RWPE2 (cell line): ENCODE measurements around the gene CYLC2.
A peak's percentile ranks its signal among the peaks of the same experiment; 100 is the strongest.

Experiments
- ATAC-seq: fragments of 200-7000 bp; cut with Tn5 transposase; 3 replicates; pipeline ENCODE4 v1.9.1; 2021; ENCODE audit warnings: low read depth
- DNase-seq: peaks from one replicate; pipeline ENCODE4 v3.0.0-alpha.2; 2020; ENCODE audit warnings: low spot score
- H3K27ac ChIP-seq: fragments of 450-650 bp; 2 replicates; pipeline ENCODE4 v1.5.1; 2017; ENCODE audit warnings: mild to moderate bottlenecking; ENCODE audit not compliant: poor library complexity, severe bottlenecking
- H3K27me3 ChIP-seq: fragments of 250-450 bp; sonication (Bioruptor Pico); 2 replicates; pipeline ENCODE4 v1.5.1; 2021; ENCODE audit warnings: mild to moderate bottlenecking, moderate library complexity; ENCODE audit not compliant: insufficient read depth, poor library complexity, severe bottlenecking
- H3K36me3 ChIP-seq: fragments of 250-450 bp; sonication (Bioruptor Pico); 2 replicates; pipeline ENCODE4 v1.5.1; 2020; ENCODE audit warnings: low read depth, mild to moderate bottlenecking, moderate library complexity
- H3K4me1 ChIP-seq: fragments of 250-450 bp; sonication (Bioruptor Pico); 2 replicates; pipeline ENCODE4 v1.5.1; 2021; ENCODE audit warnings: mild to moderate bottlenecking, moderate library complexity; ENCODE audit not compliant: insufficient read depth, poor library complexity, severe bottlenecking
- H3K4me3 ChIP-seq: fragments of 250-450 bp; sonication (Bioruptor Pico); 2 replicates; pipeline ENCODE4 v1.5.1; 2021; ENCODE audit warnings: mild to moderate bottlenecking, moderate library complexity; ENCODE audit not compliant: severe bottlenecking
- H3K9me3 ChIP-seq: fragments of 250-450 bp; sonication (Bioruptor Pico); 2 replicates; pipeline ENCODE4 v1.5.1; 2021; ENCODE audit warnings: mild to moderate bottlenecking, moderate library complexity; ENCODE audit not compliant: severe bottlenecking
- CTCF ChIP-seq: fragments of 450-650 bp; IDR thresholded peaks from one replicate; pipeline ENCODE4 v1.5.1; 2017; ENCODE audit warnings: mild to moderate bottlenecking, moderate library complexity; ENCODE audit not compliant: poor library complexity, severe bottlenecking

The CYLC2 gene

GRCh38 chr9:102974530-102974929 is 20.6 kb upstream of the CYLC2 start:
- Histone ChIP-seq H3K9me3 (peaks cover 2% of the 10 kb centered on the region), H3K36me3 (no peaks in the 10 kb centered on the region), H3K27ac (no peak overlapping the region), H3K4me1 (no peaks in the 10 kb centered on the region), H3K4me3 (no peak overlapping the region), H3K27me3 (no peaks in the 10 kb centered on the region)
- no peak for TF ChIP-seq CTCF
- ATAC-seq (peak; percentile 69; the same call in 2 of the 3 replicates), DNase-seq (no peak)

GRCh38 chr9:102975251-102975650 is 19.9 kb upstream of the CYLC2 start:
- DNase-seq (no peak), ATAC-seq (no peak)
- Histone ChIP-seq H3K36me3 (no peaks in the 10 kb centered on the region), H3K4me3 (no peak overlapping the region), H3K27ac (no peak overlapping the region), H3K9me3 (peaks cover 2% of the 10 kb centered on the region), H3K27me3 (no peaks in the 10 kb centered on the region), H3K4me1 (no peaks in the 10 kb centered on the region)
- no peak for TF ChIP-seq CTCF

GRCh38 chr9:102985162-102985895 is 9.8 kb upstream of the CYLC2 start:
- H3K9me3 ChIP-seq, result no peaks in the 10 kb centered on the region
- TF ChIP-seq CTCF, result no peak
- no peak overlapping the region for H3K27ac ChIP-seq
- ATAC-seq (no peak), DNase-seq (no peak)
- H3K36me3 ChIP-seq, result no peaks in the 10 kb centered on the region
- peaks cover 12% of the 10 kb centered on the region for H3K27me3 ChIP-seq
- no peak overlapping the region for H3K4me3 ChIP-seq
- H3K4me1 ChIP-seq, result no peaks in the 10 kb centered on the region

- no peak for TF ChIP-seq CTCF
- Histone ChIP-seq H3K27me3 (peaks cover 12% of the 10 kb centered on the region), H3K9me3 (no peaks in the 10 kb centered on the region), H3K4me1 (no peaks in the 10 kb centered on the region), H3K27ac (no peak overlapping the region), H3K4me3 (no peak overlapping the region), H3K36me3 (no peaks in the 10 kb centered on the region)
- no peak for DNase-seq
- no peak for ATAC-seq
These were observed 8.7 kb upstream of the CYLC2 start for GRCh38 chr9:102986425-102986824.

GRCh38 chr9:103003689-103004088 is 8.6 kb downstream of the CYLC2 start:
- TF ChIP-seq CTCF, result no peak
- Histone ChIP-seq H3K4me3 (no peak overlapping the region), H3K4me1 (no peaks in the 10 kb centered on the region), H3K27me3 (peaks cover 6% of the 10 kb centered on the region), H3K9me3 (no peaks in the 10 kb centered on the region), H3K36me3 (no peaks in the 10 kb centered on the region), H3K27ac (no peak overlapping the region)
- DNase-seq (no peak), ATAC-seq (no peak)
